ENCODE data around the gene CDH23. TPM values are rescaled to one million over a fixed set of nuclear protein-coding genes. Genes with fewer than 3 reads are reported as not detected.

Gene CDH23
- total RNA-seq, 2 experiments from 2014 or later = 4.6 to 5.2 TPM

GRCh38 chr10:71767420-71768035 lies 370.8 kb downstream of the CDH23 start:
- ChIA-PET CTCF (interaction anchor here (0.8 to 3.9 kb wide), 6 partner anchors 11 to 71 kb away, joined by 3 to 16 read pairs (median 4); no protein-coding TSS in a partner anchor), POLR2A (interaction anchor here (0.9 to 14.6 kb wide), 5 partner anchors 11 to 61 kb away, joined by 3 to 416 read pairs (median 3); no protein-coding TSS in a partner anchor)
- H3K27ac Mint-ChIP-seq = peak overlapping the region; percentile 95
- Histone ChIP-seq H3K27ac (ENCODE audit: low read depth in 1 of 2, low read length in 2 of 2) (peak overlapping the region; percentile 71 to 74), H3K9me3 (ENCODE audit: control insufficient read depth in 1 of 2, insufficient read depth in 1 of 2, low read length in 2 of 2) (no peaks in the 10 kb centered on the region), H3K4me3 (ENCODE audit: low read length) (peak overlapping the region; percentile 1), H3K4me1 (ENCODE audit: insufficient read depth, low read length) (peaks cover 87% of the 10 kb centered on the region), H3K27me3 (ENCODE audit: control insufficient read depth in 1 of 2, insufficient read depth in 2 of 2, low read length in 2 of 2) (no peaks in the 10 kb centered on the region), H3K36me3 (ENCODE audit: insufficient read depth, low read length) (peaks cover 75% of the 10 kb centered on the region)
- DNase-seq (no peak), ATAC-seq (ENCODE audit: poor library complexity) (no peak)
- H3K4me1 Mint-ChIP-seq (ENCODE audit: low read depth) = peaks cover 98% of the 10 kb centered on the region
- no peaks in the 10 kb centered on the region for H3K27me3 Mint-ChIP-seq
- no peaks in the 10 kb centered on the region for H3K9me3 Mint-ChIP-seq
- H3K36me3 Mint-ChIP-seq (ENCODE audit: low read depth) = peaks cover 95% of the 10 kb centered on the region
- peak overlapping the region; percentile 70 for H3K4me3 Mint-ChIP-seq
- TF ChIP-seq, protein P1, sequence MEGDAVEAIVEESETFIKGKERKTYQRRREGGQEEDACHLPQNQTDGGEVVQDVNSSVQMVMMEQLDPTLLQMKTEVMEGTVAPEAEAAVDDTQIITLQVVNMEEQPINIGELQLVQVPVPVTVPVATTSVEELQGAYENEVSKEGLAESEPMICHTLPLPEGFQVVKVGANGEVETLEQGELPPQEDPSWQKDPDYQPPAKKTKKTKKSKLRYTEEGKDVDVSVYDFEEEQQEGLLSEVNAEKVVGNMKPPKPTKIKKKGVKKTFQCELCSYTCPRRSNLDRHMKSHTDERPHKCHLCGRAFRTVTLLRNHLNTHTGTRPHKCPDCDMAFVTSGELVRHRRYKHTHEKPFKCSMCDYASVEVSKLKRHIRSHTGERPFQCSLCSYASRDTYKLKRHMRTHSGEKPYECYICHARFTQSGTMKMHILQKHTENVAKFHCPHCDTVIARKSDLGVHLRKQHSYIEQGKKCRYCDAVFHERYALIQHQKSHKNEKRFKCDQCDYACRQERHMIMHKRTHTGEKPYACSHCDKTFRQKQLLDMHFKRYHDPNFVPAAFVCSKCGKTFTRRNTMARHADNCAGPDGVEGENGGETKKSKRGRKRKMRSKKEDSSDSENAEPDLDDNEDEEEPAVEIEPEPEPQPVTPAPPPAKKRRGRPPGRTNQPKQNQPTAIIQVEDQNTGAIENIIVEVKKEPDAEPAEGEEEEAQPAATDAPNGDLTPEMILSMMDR (IDR thresholded peaks at IDR 0.05) = no peak
- intact Hi-C loops (cut with DNase I, micrococcal nuclease) = no loop called here

DNA sequence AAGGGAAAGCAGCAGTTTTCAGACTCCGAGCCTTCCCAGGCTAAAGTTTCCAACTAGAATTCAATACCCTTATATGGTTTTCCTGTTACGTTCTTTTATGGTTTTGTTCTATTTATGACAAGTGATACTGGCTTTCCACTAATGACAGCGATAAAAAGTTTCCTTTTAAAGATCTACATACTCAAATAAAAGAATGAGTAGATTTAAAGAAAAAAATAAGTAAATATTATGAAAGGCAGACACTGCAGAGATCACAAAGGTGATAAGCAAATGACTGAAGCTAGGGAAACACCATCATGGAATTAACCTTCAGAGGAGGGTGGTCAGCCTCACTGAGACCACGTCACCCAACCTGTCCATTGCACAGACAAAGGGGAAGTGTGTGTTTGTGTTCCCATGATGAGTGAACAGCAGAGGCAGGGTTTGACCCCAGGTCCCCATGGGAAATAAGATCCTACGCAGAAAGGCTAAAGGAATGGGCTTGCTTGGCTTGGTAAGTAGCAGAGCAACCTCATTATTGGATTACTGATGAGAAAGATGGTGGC lies 372.6 kb downstream of the CDH23 start:
- peaks cover 89% of the 10 kb centered on the region for H3K4me1 Mint-ChIP-seq (ENCODE audit: low read depth)

DNA sequence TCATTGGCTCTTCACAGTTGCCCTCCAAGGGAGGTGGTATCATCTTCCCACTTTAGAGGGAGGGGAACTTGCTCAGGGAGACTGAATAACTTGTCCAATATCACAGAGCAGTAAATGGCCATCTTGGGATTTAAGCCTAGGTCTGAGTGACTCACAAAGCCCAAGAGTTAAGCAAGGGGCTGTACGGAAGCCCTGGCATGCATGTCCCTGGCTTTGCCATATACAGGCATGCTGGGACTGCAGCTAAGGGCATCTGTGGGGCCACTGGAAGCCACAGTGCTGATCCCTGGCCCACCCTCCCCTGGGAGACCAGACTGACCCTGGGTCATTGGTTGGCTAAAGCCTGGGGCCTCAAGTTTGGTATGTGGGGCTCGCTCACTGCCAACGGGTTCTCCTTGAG lies 373.5 kb downstream of the CDH23 start:
- peaks cover 86% of the 10 kb centered on the region for H3K36me3 Mint-ChIP-seq (ENCODE audit: low read depth)
- Histone ChIP-seq H3K4me3 (ENCODE audit: low read length) (peak overlapping the region; percentile 90), H3K27me3 (ENCODE audit: control insufficient read depth in 1 of 2, insufficient read depth in 2 of 2, low read length in 2 of 2) (no peaks in the 10 kb centered on the region), H3K36me3 (ENCODE audit: insufficient read depth, low read length) (peaks cover 48% of the 10 kb centered on the region), H3K9me3 (ENCODE audit: control insufficient read depth in 1 of 2, insufficient read depth in 1 of 2, low read length in 2 of 2) (no peaks in the 10 kb centered on the region), H3K4me1 (ENCODE audit: insufficient read depth, low read length) (peaks cover 78% of the 10 kb centered on the region), H3K27ac (ENCODE audit: low read depth in 1 of 2, low read length in 2 of 2) (peak overlapping the region; percentile 75 to 88)
- peak in 1 of 14 experiments; percentile 48 for DNase-seq
- H3K9me3 Mint-ChIP-seq = no peaks in the 10 kb centered on the region
- no peak for ATAC-seq (ENCODE audit: poor library complexity)
- ChIA-PET POLR2A (interaction anchor here (2.9 to 14.6 kb wide), 3 partner anchors 14 to 42 kb away, joined by 20 to 416 read pairs (median 147); no protein-coding TSS in a partner anchor), CTCF (no interaction called here)
- H3K27ac Mint-ChIP-seq = peak overlapping the region; percentile 95
- TF ChIP-seq, protein P1 (IDR thresholded peaks at IDR 0.05) = no peak
- intact Hi-C loops (cut with DNase I, micrococcal nuclease) = loop anchor here in 1 of 2 experiments (5.0 kb wide), 1 partner anchor 58 kb away; no protein-coding TSS in a partner anchor
- peak overlapping the region; percentile 94 for H3K4me3 Mint-ChIP-seq
- peaks cover 87% of the 10 kb centered on the region for H3K4me1 Mint-ChIP-seq (ENCODE audit: low read depth)
- no peaks in the 10 kb centered on the region for H3K27me3 Mint-ChIP-seq

More for the DNA sequence above, 372.6 kb downstream of the CDH23 start:
- Mint-ChIP-seq H3K27ac (peak overlapping the region; percentile 95), H3K27me3 (no peaks in the 10 kb centered on the region), H3K36me3 (ENCODE audit: low read depth) (peaks cover 94% of the 10 kb centered on the region), H3K9me3 (no peaks in the 10 kb centered on the region), H3K4me3 (peak overlapping the region; percentile 94)
- H3K4me1 ChIP-seq (ENCODE audit: insufficient read depth, low read length) = peaks cover 78% of the 10 kb centered on the region
- peaks cover 57% of the 10 kb centered on the region for H3K36me3 ChIP-seq (ENCODE audit: insufficient read depth, low read length)
- no peaks in the 10 kb centered on the region for H3K9me3 ChIP-seq (ENCODE audit: control insufficient read depth in 1 of 2, insufficient read depth in 1 of 2, low read length in 2 of 2)
- peak overlapping the region; percentile 75 to 88 for H3K27ac ChIP-seq (ENCODE audit: low read depth in 1 of 2, low read length in 2 of 2)
- ATAC-seq (ENCODE audit: poor library complexity) = no peak
- peak overlapping the region; percentile 90 for H3K4me3 ChIP-seq (ENCODE audit: low read length)
- POLR2A ChIA-PET = interaction anchor here (1.0 to 14.6 kb wide), 5 partner anchors 13 to 75 kb away, joined by 4 to 416 read pairs (median 20); no protein-coding TSS in a partner anchor
- TF ChIP-seq, protein P1 (IDR thresholded peaks at IDR 0.05) = no peak
- intact Hi-C loops (cut with DNase I, micrococcal nuclease) = loop anchor here in 1 of 2 experiments (1.0 kb wide), 1 partner anchor 13 kb away; no protein-coding TSS in a partner anchor
- CTCF ChIA-PET = interaction anchor here (0.6 to 3.9 kb wide), 5 partner anchors 13 to 93 kb away, joined by 3 to 16 read pairs (median 7); no protein-coding TSS in a partner anchor
- peak in 3 of 14 experiments; percentile 61 to 73 (median 62) for DNase-seq
- H3K27me3 ChIP-seq (ENCODE audit: control insufficient read depth in 1 of 2, insufficient read depth in 2 of 2, low read length in 2 of 2) = no peaks in the 10 kb centered on the region
